NCI-H2081 (cell line): ENCODE measurements around the gene NBEA.
A peak's percentile ranks its signal among the peaks of the same experiment; 100 is the strongest.
"Not testable (repeated sequence)": the region's sequence is repeated elsewhere in the genome, so short reads cannot be mapped to it uniquely, and the experiment has no call there.

Experiments
- DNase-seq, 2 experiments: peaks; one replicate each; lab custom pipeline; 2025; lab: John Stamatoyannopoulos, UW

The NBEA gene

GRCh38 chr13:34941835-34942731, at the start of gene NBEA:
TSS of gene NBEA (plus strand) at chr13:34942270. CDS start at chr13:34942821, 551 bp downstream.
- peak; percentile 85 to 86 for DNase-seq

GRCh38 chr13:34894756-34895155, 47.3 kb upstream of the NBEA start:
- no peak for DNase-seq

GRCh38 chr13:34897220-34897619, 44.9 kb upstream of the NBEA start:
- DNase-seq: no peak

GRCh38 chr13:34899888-34900287, 42.2 kb upstream of the NBEA start:
- no peak for DNase-seq

GRCh38 chr13:34900288-34900739, 41.8 kb upstream of the NBEA start:
- DNase-seq: no peak

- DNase-seq: no peak
Observed at GRCh38 chr13:34901572-34901971, 40.5 kb upstream of the NBEA start.

GRCh38 chr13:34911159-34911558, 30.9 kb upstream of the NBEA start:
- DNase-seq: no peak

GRCh38 chr13:34913040-34913439, 29.0 kb upstream of the NBEA start:
- DNase-seq: no peak

GRCh38 chr13:34914416-34914815, 27.7 kb upstream of the NBEA start:
- no peak for DNase-seq

GRCh38 chr13:34926508-34926907, 15.6 kb upstream of the NBEA start:
- no peak for DNase-seq

GRCh38 chr13:34928676-34929075, 13.4 kb upstream of the NBEA start:
- not testable (repeated sequence) for DNase-seq

GRCh38 chr13:34931572-34931971, 10.5 kb upstream of the NBEA start:
- DNase-seq: no peak

- DNase-seq: peak in 1 of 2 experiments; percentile 43
Observed at GRCh38 chr13:34933349-34933748, 8.7 kb upstream of the NBEA start.

- DNase-seq: no peak
Observed at GRCh38 chr13:34933786-34934185, 8.3 kb upstream of the NBEA start.

- no peak for DNase-seq
Observed at GRCh38 chr13:34935841-34936240, 6.2 kb upstream of the NBEA start.

GRCh38 chr13:34939771-34940170, 2.3 kb upstream of the NBEA start:
- DNase-seq: no peak

GRCh38 chr13:34941436-34941834, 635 bp upstream of the NBEA start:
- DNase-seq: no peak

GRCh38 chr13:34942732-34943435, 814 bp downstream of the NBEA start:
- peak; percentile 36 to 76 for DNase-seq

- DNase-seq: peak in 1 of 2 experiments; percentile 42
Observed at GRCh38 chr13:34943436-34944273, 1.6 kb downstream of the NBEA start.

- no peak for DNase-seq
Observed at GRCh38 chr13:34944274-34944634, 2.2 kb downstream of the NBEA start.

- no peak for DNase-seq
Observed at GRCh38 chr13:34944751-34945150, 2.7 kb downstream of the NBEA start.

- DNase-seq: no peak
Observed at GRCh38 chr13:34951528-34951927, 9.5 kb downstream of the NBEA start.
